CD4-positive, alpha-beta T cell treated with Interleukin-15 for 4 hours (primary cell): ENCODE results near the gene DEFB123.

Source experiments
- DNase-seq: peaks from one replicate; pipeline ENCODE4 v3.0.0-alpha.2; 2020; ENCODE audit warnings: low spot score

Gene DEFB123

DNA sequence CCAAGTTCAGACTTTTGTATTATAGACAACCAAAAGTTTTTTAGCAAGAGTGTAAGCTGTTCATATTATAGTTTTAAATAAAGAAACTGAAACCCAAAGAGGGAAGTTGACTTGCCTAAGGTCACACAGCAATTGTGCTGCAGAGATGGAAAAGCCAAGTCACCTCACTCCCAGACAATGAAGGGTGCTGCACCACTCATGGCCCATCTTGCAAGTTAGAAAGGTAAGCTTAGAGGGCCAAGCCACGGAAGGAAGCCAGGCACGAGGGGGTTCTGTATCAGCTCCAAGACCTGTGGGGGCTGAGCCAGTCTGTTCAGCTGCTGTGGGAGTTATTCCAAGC is 33.6 kb downstream of the DEFB123 start:
- DNase-seq: no peak

DNA sequence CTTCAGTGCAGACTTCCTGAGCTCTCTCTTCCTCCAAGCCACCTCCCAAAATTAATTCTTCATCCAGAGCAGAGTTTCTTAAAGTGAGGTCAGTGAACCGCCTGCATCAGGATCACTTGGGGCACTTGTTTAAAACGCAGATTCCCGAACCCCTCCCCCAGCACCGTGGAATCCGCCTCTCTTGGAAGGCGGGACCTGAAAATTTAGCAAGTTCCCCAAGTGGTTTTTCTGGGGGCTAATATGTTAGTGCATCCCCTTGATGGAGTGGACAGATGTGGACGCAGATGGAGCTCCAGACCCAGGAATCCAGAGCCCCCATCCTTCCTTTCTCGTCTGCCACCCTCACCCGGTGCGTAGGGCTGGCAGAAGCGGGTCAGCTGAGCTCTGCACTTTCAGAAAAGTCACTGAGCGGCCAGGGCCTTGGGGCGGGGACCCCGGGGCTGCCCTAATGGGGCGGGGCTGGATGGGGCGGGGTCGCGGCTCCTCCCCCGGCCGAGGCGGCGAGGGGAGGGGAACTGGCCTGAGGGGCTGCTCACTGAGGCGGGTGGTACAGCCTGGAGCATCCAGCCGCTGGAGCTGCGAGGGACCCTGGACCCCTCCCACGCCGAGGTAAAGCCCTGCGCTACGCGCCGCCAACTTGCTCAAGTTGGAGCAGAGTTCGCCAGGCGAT is 34.5 kb downstream of the DEFB123 start, which contains the start of the genes DEFB124 and REM1:
Gene DEFB124, minus strand, starts transcription at position 370 of the 670 bp plus-strand sequence. CDS start 2,114 bp downstream, outside the sequence.
Gene REM1, plus strand, starts transcription at position 531 of the 670 bp plus-strand sequence. CDS start 1,158 bp downstream, outside the sequence.
- no peak for DNase-seq

DNA sequence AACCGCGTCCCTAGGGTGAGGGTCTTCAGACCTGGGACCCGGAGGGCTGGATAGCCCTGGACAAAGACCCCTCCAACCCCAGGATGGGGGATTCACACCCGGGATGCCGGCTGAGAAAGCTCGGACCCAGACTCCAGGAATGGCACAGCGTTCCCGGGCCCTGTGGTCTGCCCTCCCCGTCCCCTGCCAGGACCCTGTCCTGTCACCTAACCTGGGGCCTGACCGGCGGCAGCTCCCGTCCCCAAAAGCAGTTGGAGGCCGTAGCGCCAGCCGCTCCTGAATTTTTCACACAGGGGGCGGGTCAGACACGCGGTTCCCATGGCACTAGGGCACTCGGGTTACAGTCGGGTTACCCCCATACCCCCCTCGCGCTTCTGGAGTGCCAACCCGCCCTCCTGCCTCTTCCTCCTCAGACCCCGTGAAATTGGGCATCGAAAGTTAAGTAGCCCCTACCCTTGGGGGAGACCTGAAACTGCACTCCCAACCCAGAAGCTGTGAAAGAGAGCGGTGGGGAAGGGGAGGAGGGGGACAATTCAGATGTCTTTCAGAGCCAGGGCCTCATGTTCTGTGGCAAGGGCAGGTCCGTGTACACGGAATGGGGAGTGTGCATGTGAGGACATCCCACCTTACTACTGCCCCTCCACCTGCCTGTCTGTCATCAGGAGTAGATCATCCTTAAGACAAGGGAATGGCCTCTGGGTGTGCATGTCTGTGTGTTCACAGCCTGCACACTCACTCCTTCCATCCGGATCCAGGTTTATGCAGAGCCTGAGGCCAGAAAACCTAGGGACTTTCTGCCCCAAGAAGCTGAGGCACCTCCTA is 35.3 kb downstream of the DEFB123 start:
- DNase-seq: no peak

- no peak for DNase-seq
These were observed 35.8 kb downstream of the DEFB123 start for GRCh38 chr20:31476294-31476585.

- DNase-seq: no peak
These were observed 36.3 kb downstream of the DEFB123 start for GRCh38 chr20:31476643-31477215.

GRCh38 chr20:31484001-31484400 is 43.6 kb downstream of the DEFB123 start:
- DNase-seq: no peak

DNA sequence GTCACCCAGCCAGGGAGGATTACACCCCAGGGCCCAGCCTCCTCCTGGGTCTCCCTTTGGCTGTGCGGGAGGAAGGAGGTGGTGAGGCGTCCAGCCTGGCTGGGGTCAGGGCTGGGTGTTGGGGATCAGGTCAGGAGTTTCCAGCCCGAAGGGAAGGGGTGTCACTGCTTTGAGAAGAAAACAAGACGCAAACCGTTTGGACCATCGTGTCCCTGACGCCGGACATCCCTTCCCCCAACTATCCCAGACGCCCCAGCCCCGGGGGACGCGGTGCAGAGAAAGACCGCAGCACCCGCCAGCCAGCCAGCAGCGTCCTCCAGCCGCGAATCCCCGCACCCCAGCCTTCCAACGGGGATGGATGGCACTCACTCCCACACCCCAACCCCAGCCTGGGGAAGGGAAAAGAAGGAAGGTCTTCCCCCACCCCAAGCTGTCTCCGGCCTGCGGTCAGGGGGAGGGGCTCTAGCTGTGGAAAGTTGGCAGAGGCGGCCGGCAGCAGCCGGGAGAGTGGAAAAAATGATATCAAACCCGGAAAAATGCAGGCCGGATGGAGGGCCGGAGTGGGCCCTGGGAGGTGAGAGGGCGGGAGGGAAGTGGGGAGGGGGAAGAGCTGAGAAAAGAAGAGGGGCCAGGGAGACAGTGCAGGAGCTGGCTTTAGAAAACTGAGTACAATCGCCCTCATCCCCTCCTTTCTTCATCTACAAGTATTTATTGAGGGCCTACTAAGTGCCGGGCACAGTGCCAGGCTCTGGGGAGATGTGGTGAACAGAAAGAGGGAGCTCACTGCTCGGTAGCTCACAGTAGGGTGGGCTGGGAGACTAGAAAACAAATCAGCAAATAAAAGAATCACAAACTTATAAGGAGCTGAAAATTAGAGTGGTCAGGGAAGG is 45.3 kb downstream of the DEFB123 start:
- no peak for DNase-seq

DNA sequence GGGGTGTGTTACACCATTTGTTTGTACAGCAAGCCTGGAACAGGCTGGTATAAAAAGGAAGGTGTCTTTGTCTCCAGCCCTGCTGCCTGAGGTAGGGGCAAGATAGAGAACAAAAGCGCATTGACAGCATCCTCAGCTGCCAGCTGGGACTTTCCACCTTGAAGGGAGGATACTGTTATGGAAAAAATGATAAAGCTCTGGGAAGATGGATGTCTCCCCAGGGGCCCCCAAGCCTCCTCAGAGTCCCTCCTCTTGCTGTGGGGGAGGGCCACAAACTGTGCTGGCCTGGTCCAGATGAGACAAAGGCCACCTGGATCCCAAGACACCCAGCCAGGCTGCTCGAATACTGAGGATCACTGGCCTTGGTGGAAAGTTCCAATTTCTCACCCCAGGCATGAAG is 47.7 kb downstream of the DEFB123 start:
- DNase-seq: no peak

GRCh38 chr20:31489152-31489551 is 48.7 kb downstream of the DEFB123 start:
- DNase-seq: no peak

- no peak for DNase-seq
These were observed 50.3 kb downstream of the DEFB123 start for GRCh38 chr20:31490752-31491151.

DNA sequence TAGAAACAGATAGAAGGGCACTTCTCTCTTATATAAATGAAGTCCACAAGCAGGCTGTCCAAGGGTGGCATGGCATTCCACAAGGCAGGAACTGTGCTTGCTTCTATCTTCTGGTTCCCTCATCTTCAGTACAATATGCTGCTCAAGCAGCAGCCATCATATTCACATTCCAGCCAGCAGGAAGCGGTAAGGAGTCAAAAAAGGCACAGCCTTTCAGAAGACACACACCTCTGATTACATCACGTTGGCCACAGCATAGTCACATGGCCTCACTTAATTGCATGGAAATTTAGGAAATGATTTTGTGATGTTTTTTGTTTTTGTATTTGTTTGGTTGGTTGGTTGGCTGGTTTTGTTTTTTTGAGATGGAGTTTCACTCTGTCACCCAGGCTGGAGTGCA is 53.7 kb downstream of the DEFB123 start:
- DNase-seq: no peak

- DNase-seq: no peak
These were observed 56.4 kb downstream of the DEFB123 start for GRCh38 chr20:31496761-31497295.

DNA sequence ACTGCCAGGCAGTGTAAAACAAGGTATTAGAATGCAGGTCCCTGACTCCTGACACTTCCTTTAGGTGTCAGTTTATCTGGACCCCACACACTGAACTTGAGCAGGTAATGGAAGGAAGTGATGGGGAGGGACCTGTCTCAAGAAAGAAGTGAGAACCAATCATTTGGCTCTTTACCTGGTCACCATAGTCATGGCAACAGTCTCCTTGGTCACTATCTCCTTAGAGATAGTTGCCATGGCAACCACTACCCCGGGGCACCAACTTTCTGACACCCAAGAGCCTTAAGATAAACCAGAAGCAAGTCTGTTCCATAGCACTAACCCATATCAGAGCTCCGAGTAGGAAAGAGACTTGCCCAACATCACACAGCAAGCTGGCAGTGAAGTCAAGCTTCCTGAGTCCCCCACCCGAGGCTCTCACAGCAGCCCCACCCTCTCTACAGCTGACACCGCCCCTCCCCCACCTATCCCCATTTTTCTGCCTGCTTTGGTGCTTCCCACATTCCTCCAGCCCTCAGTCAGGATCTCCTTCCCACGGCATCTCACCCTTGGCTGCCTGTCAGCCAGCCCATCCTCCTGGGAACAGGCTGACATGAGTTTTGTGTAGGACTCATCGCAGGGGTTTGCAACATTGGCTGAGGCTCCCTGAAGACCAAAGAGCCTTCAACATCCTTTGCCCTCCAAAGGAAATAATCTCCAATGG is 57.6 kb downstream of the DEFB123 start:
- no peak for DNase-seq
